HG02973 (cell line): Measurements from ENCODE around the gene CREB3L1.
"Not testable (repeated sequence)": the region's sequence is repeated elsewhere in the genome, so short reads cannot be mapped to it uniquely, and the experiment has no call there.

Experiments used
- ATAC-seq: cut with Tn5 transposase; IDR thresholded peaks from one replicate; pipeline ENCODE4 v1.9.1; 2021; ENCODE audit warnings: moderate library complexity; ENCODE audit not compliant: unreplicated experiment

The CREB3L1 gene

DNA sequence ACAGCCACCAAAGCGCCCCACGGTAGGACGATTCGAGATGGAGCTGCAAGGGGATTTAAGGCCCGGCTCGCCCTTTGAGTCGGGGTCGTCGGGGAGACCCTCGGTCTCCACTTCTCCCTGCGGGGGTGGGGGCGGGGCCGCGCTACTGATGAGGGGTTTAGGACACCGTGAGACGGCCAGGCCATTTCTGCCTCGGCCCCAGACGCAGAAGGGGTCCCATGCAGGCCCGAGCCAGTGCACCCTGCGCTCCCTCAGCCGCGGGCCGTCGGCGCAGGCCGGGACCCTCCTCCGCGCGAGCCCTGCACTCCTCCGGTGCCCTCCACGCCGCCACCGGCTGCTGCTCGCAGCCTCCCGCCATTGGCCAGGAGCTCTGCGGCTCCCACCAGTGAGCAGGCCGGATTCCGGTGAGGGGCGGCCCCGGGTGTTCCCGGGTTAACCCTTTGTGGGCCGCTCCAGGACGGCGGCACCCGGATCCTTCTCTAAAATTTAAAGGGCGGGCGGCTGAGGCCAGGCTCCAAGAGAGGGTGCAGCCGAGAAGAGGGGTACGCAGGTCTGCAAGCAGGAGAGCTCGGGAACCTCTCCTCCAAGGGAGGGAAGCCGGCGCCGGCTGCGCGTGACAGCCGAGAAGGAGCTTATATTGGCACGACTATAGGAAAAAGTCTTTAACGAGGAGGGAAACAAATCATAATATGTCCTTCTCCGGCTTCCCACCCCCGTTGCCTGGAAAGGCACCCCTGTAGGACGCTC, 18.0 kb downstream of the CREB3L1 start:
- ATAC-seq, result no peak

DNA sequence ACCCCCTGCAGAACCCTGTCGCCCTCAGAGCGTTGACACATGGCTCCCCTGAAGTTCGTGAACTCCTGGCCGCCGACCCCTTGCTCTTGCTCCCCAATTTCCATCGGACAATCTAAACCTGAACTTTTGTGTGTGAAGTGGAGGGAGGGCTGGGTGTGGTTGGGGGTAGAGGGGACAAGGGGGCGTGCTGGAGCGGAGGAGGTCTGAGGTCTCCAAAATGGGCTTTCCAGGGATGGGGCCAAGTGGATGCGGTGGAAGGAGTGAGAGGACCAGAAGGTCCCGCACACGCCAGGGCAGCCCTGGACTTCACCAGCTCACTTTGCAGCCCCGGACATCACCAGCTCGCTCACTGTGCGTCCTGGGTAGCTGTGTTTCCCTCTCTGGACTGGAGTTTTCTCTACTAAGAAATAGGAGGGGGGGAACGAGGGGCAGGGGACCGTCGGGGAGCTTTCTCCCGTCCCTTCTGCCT, 18.6 kb downstream of the CREB3L1 start:
- ATAC-seq, result no peak

DNA sequence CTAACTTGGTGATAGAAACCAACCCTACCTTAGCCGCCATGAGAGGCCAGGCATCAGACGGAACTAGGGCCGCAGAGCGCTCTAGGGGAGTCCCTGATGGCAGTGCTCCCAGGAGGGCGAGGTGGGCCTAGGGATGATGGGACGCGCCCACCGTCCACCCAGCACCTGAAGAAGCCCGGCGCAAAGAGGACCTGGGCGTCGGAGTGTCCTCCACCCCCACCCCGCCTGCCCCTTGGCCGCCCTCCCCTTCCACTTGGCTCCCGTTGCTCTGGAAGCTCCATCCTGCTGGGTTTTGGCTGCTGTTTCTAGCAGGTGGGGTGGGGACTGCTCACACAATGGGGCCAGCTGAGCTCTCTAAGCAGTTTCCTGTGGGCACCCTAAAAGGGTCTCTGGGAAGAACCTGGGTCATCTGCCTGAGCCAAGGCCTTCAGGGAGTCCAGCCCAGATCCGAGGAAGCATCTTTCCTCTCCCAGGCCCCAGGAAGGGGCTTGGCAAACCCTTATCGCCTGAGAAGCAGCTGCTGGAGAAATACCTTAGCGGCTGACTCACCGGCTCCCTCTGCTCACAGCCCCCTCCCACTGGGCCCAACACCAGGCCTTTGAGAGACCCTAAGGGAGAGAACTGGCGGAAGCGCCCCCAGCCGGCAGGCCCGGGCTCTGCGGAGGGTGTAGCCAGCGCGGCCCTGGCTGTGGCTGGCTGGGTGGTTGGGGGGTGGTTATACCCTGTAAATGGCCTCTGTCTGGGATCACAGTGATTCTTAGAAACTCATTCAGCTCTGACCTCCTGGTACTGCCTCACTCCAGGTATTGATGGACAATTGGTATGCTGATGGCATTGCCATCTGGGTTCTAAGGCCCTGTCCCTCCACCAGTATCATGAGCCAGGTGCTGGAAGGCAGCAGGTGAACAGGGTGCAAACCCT, 19.3 kb downstream of the CREB3L1 start:
- no peak for ATAC-seq

DNA sequence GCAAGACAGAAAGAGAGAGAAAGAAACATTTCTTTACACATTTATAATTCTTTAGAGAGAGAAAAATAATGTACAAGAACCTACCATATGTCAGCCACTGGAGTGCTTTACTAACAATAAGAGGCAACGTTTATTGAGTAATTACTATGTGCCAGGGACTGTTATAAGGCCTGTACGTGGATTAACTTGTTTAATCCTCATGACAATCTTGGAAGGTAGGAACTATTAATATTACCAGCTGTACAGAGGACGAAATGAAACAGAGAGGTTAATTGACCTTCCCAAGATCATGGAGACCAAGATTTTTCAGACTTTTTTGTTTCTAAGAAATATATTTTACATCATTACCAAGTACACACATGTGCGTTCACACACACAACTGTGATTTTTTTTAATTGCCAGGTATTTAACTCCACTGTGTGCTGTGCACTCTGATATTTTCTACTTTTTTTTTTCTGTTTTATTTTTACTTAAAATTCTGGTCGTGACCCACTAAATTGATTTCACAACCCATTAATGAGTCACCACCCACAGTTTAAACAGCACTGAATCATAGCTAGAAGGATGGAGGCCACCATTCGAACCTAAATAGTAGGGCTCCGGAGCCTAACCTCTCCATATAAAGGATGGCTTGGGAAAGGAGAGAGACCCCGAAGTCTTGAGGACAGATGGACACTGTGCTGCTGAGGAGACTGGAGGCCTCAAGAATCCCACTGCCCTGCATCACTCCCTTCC, 21.4 kb downstream of the CREB3L1 start:
- ATAC-seq, result no peak

DNA sequence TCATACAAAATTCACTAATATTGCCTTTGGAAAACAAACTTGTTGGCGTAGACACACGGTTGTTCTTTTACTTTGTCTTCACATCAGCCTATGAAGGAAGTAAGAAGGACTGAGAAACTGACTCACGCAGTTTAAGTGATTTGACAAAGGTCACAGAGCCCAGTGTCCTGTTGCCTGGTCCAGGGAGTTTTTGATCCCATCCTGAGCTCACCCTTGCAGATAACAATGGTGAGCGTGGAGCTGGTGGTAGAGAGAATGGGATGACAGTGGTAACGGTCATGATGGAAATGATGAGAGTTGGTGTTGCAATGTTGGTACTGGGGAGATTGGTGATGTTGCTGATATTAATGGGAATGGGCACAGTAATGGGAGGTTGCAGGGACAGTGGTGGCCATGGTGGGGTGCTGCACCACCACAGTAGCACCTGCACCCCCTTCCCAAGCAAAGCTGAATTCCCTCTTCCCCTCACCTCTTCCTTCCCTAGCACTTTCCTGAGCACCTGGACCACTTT, 22.0 kb downstream of the CREB3L1 start:
- ATAC-seq, result no peak

DNA sequence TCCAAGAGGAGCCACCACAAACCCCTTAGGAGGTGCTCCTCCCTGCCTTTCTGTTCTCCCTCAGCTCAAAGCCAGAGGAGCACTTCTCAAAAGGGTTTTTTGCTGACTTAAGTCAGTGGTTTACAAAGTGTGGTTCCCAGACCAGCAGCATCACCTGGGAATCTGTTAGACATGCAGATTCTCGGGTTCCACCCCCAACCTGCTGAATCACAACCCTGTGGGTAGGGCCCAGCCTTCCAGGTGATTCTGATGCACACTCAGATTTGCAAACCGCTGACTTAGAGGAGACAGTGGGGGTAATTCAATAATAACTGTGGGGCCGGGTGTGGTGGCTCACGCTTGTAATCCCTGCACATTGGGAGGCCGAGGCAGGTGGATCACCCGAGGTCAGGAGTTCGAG, 22.8 kb downstream of the CREB3L1 start:
- no peak for ATAC-seq

DNA sequence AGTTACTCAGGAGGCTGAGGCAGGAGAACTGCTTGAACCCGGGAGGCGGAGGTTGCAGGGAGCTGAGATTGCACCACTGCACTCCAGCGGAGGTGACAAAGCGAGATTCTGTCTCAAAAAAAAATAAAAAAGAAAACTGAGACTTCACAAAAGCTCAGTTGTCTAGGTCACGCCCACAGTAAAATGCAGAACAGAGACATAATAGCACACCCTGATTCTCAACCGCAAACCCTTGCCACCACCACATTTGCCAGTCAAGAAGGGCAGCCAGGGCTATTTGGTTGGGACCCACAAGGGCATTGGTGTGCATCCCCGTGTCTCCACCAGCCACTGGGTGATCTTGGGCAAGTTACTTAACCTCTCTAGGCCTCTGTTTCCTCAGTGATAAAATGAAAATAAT, 25.4 kb downstream of the CREB3L1 start:
- ATAC-seq, result peak; percentile 58

DNA sequence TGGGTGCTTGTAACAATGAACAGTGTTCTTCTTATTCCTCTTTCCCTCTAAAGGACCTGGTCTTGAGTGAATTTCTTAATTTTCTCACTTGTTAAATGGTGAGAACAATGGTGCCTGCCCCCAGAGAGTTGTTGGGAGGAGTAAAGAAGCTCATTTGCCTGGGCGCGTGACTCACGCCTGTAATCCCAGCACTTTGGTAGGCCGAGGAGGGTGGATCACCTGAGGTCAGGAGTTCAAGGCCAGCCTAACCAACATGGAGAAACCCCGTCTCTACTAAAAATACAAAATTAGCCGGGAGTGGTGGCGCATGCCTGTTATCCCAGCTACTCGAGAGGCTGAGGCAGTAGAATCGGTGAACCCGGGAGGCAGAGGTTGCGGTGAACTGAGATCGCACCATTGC, 26.6 kb downstream of the CREB3L1 start:
- not testable (repeated sequence) for ATAC-seq

DNA sequence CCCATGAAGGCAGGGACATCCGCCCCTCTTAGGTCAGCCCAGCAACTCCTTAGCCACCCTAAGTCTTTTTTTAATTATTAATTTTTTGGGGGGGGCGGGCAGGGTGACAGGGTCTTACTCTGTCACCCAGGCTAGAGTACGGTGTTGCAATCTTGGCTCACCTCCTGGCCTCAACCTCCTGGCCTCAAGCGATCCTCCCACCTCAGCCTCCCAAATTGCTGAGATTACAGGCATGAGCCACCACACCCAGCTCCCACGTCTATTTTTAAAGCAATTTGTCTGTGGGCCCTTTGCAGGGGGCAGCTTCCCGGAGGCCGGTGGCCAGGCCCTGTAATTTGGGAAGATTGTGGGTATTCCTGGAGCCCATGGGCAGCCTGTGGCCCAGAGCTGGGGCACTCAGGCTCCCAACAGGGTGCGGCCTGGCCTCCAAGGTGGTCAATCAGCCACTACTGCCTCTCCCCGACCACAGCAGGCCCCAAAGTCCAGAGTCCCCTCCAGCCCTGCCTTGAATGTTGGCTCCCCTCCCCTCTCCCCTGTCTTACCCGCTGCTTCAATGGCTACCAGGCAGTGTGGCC, 27.2 kb downstream of the CREB3L1 start:
- ATAC-seq, result no peak

DNA sequence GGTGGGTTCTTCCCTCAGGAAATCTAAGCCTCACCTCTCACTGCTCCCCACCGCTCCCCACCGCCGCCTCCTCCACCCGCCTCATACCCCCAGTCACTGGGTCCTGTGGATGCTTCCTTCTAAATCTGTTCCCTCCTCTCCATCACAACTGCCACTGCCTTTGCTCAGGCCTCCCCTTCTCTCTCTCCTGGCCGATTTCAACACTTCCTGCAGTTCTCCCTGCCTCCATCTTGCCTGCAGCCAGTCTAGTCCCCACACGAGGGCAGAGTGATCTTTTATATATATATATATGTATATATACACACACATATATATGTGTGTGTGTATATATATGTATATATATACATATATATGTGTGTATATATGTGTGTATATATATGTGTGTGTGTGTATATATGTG, 27.8 kb downstream of the CREB3L1 start:
- ATAC-seq, result no peak

DNA sequence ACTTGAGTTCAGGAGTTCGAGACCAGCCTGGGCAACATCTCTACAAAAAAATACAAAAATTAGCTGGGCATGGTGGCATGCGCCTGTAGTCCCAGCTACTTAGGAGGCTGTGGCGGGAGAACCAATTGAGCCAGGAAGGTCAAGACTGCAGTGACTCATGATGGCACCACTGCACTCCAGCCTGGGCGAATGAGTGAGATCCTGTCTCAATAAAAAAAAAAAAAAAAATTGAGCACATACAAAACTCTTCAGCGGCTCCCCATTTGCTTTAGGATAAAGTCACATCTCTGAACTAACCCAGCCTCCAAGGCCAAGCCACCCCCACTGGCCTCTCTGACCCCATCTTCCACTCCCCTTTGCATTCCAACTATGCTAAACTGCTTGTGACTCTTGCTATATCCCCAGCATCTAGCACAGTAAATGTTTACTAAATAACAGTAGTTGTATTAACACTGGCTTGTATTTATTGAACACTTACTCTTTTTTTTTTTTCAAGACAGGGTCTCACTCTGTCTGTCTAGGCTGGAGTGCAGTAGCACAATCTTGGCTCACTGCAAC, 28.9 kb downstream of the CREB3L1 start:
- ATAC-seq, result no peak

DNA sequence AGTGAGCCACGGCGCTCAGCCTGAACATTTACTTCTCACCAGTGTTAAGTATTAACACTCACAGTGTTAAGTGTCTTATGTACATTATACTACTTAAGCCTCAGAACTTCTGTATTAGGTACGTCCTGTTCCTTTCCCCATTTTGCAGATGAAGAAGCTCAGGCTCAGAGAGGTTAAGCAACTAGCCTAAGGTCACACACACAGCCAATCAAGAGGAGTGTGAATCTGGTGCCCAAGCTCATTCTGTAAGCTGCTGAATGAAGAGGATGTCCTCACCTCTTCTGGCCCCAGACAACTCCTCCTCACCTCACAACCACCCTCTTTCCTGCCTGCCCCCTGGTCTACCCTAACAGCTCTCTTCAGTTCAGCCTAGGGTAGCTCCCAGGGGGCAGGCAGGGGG, 29.9 kb downstream of the CREB3L1 start:
- ATAC-seq, result no peak

DNA sequence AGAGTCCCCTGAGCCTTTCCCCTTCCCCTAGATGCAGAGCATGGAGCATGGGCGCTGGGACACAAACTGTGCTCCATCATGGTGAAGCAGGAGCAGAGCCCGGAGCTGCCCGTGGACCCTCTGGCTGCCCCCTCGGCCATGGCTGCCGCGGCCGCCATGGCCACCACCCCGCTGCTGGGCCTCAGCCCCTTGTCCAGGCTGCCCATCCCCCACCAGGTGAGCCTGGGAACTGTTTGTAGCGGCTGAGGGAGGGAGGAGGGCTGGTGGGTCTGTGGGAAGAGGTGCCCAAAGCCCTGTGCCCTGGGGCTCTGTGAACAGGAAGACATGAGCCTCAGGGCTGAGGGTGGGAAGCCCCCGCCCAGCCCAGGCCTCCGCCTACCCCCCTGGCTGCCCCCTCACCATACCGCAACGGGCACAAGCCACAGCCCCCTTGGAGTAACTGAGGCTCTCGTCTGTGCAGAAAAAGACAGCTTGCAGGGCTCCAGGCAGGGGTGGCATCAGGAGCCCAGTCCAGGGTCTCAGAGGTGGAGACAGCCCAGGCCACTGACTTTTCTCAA, 30.4 kb downstream of the CREB3L1 start:
- ATAC-seq, result no peak

DNA sequence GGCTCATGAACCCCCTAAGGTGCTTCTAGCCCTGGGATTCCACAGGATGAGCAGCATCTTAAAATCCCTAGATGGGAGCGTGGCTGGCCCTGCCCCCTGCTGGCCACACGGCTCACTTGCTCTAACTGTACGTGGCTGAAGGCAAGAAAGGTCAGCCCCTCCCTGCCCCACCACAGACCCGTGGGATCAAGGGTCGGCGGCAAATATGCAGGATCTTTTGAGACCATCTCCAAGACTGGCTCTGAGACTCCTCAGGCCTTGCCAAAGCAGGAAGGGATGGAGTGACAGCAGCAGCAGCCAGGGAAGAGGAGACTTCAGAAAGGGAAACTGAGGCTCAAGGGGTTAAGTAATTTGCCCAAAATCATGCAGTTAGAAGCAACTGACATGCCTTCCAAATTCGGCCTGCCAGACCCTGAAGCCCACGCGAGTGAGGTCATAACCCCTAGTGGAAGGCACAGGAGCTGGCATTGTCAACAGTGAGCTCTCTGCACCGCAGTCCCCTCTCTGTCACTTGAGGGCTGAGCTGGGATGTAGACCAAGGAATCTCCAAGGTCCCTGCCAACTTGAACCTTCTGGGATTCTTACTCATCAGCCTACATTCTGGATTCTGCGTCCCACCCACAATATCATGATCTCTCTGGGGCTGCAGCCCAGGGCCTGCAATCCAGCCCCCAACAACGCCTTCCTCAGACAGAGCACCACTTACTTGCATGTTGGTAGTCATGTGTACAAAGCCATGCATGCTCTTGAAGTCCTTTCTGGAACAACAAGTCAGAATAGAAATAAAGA, 31.4 kb downstream of the CREB3L1 start:
- ATAC-seq, result no peak

DNA sequence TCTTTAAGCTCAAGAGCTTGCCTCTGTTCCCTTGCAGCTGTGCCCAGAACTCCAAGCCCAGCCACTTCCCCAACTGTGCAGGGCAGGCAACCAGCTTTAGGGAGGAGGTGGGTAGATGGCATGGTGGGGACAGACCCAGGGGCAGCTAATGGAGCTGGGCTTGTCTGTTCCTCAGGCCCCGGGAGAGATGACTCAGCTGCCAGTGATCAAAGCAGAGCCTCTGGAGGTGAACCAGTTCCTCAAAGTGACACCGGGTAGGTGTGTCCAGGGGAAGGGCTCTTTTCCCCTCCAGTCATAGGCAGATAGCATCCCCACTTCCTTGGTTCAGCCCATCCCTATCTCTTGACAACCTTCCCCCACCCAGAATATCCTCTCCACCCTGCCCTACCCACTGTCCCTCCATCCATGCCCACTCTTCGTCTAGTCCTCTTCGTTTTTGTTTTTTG, 32.4 kb downstream of the CREB3L1 start:
- ATAC-seq, result no peak

DNA sequence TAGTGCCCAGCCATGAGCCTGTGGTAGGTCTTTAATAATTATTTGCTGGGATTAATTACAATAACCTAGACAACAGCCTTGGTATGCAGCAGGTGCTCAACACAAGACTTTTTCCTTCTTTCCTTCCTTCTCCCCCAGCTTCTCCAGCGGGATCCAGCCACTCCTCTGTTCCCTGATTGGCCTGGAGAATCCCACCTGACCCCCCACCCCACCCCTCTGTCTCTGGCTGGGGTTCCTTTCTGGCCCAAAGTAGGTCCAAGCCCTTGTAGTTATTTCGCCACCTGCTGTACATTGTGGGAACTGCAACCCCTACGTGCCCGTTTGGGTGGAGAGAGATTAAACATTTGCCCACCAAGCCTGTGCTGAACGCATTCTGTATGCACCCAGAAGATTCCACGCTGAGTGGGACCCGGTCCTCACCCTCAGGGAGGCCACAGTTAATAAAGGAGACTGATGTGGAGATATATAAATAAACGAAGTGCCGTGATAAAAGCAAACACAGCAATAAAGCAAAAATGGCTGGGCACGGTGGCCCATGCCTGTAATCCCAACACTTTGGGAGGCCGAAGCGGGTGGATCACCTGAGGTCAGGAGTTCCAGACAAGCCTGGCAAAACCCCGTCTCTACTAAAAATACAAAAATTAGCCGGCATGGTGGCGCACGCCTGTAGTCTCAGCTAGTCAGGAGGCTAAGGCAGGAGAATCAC, 37.7 kb downstream of the CREB3L1 start:
- ATAC-seq, result no peak

DNA sequence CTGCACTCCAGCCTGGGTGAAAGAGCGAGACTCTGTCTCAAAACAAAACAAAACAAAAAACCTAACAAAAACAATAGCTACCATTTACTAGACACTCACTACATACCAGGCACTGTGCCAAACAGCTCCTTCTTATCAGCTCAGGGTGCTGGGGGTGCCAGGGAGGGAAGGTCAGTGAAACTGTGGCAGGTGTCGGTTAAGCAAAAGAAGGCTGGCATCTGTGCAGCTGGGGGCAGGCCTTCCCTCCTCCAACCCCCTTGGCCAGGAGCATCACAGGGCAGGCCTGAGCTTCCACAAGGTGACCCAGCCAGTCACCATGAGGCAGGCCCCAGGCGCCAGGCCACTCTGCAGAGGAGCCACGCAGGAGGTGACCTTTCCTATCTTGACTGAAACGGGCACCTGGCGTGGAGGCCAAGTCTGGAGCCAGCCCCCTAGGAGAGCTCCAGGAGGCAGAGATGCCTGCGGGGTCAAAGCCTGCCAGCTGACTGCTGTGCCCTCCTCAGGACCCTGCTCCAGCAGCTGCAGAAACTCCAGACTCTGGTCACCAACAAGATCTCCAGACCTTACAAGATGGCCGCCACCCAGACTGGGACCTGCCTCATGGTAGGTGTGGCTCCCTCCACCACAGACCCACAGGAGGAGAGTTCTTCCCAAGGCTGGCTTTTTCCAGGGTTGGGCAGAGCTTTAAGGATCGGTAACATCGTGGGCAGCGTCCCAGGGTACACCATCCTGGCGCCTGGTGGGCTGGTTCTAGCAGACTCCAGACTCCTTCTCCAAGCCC, 38.5 kb downstream of the CREB3L1 start:
- no peak for ATAC-seq

DNA sequence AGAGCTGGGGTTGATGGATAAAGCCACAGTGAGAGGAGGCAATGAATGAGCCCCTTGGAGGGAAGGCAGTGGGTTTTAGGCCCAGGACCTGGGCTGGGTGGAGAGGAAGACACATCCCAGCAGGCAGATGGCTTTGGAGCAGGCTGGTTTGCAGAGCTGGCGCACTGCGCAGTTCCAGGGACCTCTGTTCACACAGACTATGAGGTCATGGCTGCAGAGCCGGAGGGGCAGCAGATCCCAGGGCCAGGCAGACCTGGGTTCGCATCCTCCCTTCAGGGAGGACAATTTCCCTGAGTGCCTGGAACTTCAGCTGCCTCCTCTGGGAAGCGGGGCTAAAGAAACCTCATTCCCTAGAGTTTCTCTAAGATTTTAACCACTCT, 41.6 kb downstream of the CREB3L1 start:
- no peak for ATAC-seq
